Brain microvascular endothelial cell (primary cell): ENCODE results near the gene OR5D13.

Source experiments
- DNase-seq: peaks from one replicate; pipeline ENCODE4 v3.0.0-alpha.2; 2020
- H3K27ac ChIP-seq: fragments of 250-450 bp; sonication (Bioruptor Pico); 2 replicates; pipeline ENCODE4 v1.5.1; 2020; ENCODE audit warnings: mild to moderate bottlenecking, moderate library complexity
- H3K27me3 ChIP-seq: fragments of 250-450 bp; sonication (Bioruptor Pico); replicated peaks from 2 replicates; pipeline ENCODE4 v1.5.1; 2020; ENCODE audit warnings: mild to moderate bottlenecking
- H3K36me3 ChIP-seq: fragments of 250-450 bp; sonication (Bioruptor Pico); replicated peaks from 2 replicates; pipeline ENCODE4 v1.5.1; 2020; ENCODE audit warnings: mild to moderate bottlenecking
- H3K4me3 ChIP-seq: 2 replicates; pipeline ENCODE4 v1.5.1; 2011; ENCODE audit warnings: low read depth, mild to moderate bottlenecking, control low read depth, low read length, moderate library complexity
- CTCF ChIP-seq: IDR thresholded peaks from 2 replicates; pipeline ENCODE4 v1.5.1; 2011; ENCODE audit warnings: low read depth, mild to moderate bottlenecking, moderate library complexity, low read length, control low read depth, inconsistent platforms; ENCODE audit errors: missing control alignments
- in situ Hi-C: cut with HindIII; loops from 2 replicates; pipeline ENCODE4 v1.10.0; 2017; ENCODE audit warnings: low sequenced_read_pairs, low pct_ligation_motif_present

Gene OR5D13

GRCh38 chr11:55773138-55773537, at the start of gene OR5D13:
OR5D13 (plus strand) TSS chr11:55773438; CDS start chr11:55773438, 0 bp downstream.
- no peak within 1 kb of the TSS for H3K4me3 ChIP-seq
- H3K36me3 ChIP-seq = no peaks in the 10 kb centered on the region
- H3K27ac ChIP-seq = no peak within 1 kb of the TSS
- in situ Hi-C loops = no loop called here
- no peak for DNase-seq
- no peak for TF ChIP-seq CTCF
- H3K27me3 ChIP-seq = no peaks in the 10 kb centered on the region

- no peaks in the 10 kb centered on the region for H3K36me3 ChIP-seq
- no peak overlapping the region for H3K27ac ChIP-seq
- no peak for DNase-seq
- no peaks in the 10 kb centered on the region for H3K27me3 ChIP-seq
- H3K4me3 ChIP-seq = no peak overlapping the region
- no peak for TF ChIP-seq CTCF
- in situ Hi-C loops = no loop called here
These were observed 46.4 kb upstream of the OR5D13 start for GRCh38 chr11:55726715-55727324.

GRCh38 chr11:55732936-55733335, 40.3 kb upstream of the OR5D13 start:
- in situ Hi-C loops = no loop called here
- H3K36me3 ChIP-seq = no peaks in the 10 kb centered on the region
- no peak overlapping the region for H3K4me3 ChIP-seq
- no peak for DNase-seq
- no peak for TF ChIP-seq CTCF
- H3K27ac ChIP-seq = no peak overlapping the region
- H3K27me3 ChIP-seq = no peaks in the 10 kb centered on the region

- Histone ChIP-seq H3K36me3 (no peaks in the 10 kb centered on the region), H3K27me3 (no peaks in the 10 kb centered on the region), H3K27ac (no peak overlapping the region), H3K4me3 (no peak overlapping the region)
- no peak for TF ChIP-seq CTCF
- in situ Hi-C loops = no loop called here
- DNase-seq = no peak
These were observed 18.4 kb downstream of the OR5D13 start for GRCh38 chr11:55791606-55792005.

- Histone ChIP-seq H3K27me3 (no peaks in the 10 kb centered on the region), H3K36me3 (no peaks in the 10 kb centered on the region), H3K27ac (no peak overlapping the region), H3K4me3 (no peak overlapping the region)
- no peak for TF ChIP-seq CTCF
- no peak for DNase-seq
- in situ Hi-C loops = no loop called here
These were observed 20.1 kb downstream of the OR5D13 start for GRCh38 chr11:55793321-55793720.

- Histone ChIP-seq H3K36me3 (no peaks in the 10 kb centered on the region), H3K4me3 (no peak within 1 kb of the TSS), H3K27me3 (no peaks in the 10 kb centered on the region), H3K27ac (no peak within 1 kb of the TSS)
- in situ Hi-C loops = no loop called here
- TF ChIP-seq CTCF = no peak
- DNase-seq = no peak
These were observed 22.0 kb downstream of the OR5D13 start, which contains the start of gene OR5D14 for GRCh38 chr11:55795256-55795655. OR5D14 (plus strand) TSS chr11:55795556; CDS start chr11:55795556, 0 bp downstream.
